ENCODE results near the gene GOLGA8M. TPM values are rescaled to one million over a fixed set of nuclear protein-coding genes. Genes with fewer than 3 reads are reported as not detected.
A peak's percentile ranks its signal among the peaks of the same experiment; 100 is the strongest.
"Not testable (repeated sequence)": the region's sequence is repeated elsewhere in the genome, so short reads cannot be mapped to it uniquely, and the experiment has no call there.

The GOLGA8M gene
- 1 to 10 TPM in 1 of 3 donors, under 1 TPM in 1, not detected in 1; 0.80 to 1.3 TPM for total RNA-seq
- long read RNA-seq, donor 1, result 0 reads
- long read RNA-seq, donor 2, result 0 reads

DNA sequence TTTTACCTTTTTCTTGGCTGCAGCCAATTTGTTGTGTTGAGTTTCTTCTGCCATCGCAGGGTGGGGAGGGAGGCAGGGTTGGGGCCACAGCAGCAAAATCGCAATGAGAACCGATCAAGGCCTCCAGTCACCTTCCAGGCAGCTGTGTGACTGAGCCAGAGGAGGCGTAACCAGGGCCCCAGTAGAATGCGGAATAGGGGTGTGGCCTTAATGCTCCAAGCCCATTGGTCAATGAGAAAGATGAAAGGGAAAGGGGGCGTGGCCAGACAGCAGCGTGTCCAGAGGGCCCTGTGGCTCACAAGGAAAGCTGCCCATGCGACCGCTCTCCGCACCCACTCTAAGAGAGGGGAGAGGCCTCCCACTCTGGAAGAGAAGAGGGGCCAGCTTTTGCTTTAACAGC lies at the start of gene GOLGA8M:
Gene GOLGA8M, minus strand, starts transcription at position 152 of the 400 bp plus-strand sequence. Its CDS starts 98 bp downstream, at position 54.
- intact Hi-C loops (cut with DNase I, micrococcal nuclease); DNase-seq: not testable (repeated sequence)

GRCh38 chr15:28742890-28743289 lies 30.7 kb upstream of the GOLGA8M start:
- DNase-seq; H3K4me1 ChIP-seq (ENCODE audit: low read depth); H3K36me3 ChIP-seq (ENCODE audit: low read depth); intact Hi-C loops (cut with DNase I, micrococcal nuclease); ATAC-seq; H3K9me3 ChIP-seq; H3K4me3 ChIP-seq: not testable (repeated sequence)

More for the DNA sequence above, at the start of gene GOLGA8M:
- H3K4me1 ChIP-seq (ENCODE audit: low read depth); H3K36me3 ChIP-seq (ENCODE audit: low read depth); H3K4me3 ChIP-seq; ATAC-seq; H3K9me3 ChIP-seq: not testable (repeated sequence)

- H3K36me3 ChIP-seq (ENCODE audit: low read depth); H3K4me1 ChIP-seq (ENCODE audit: low read depth); intact Hi-C loops (cut with DNase I, micrococcal nuclease); H3K4me3 ChIP-seq; DNase-seq; ATAC-seq; H3K9me3 ChIP-seq: not testable (repeated sequence)
These were observed 26.5 kb upstream of the GOLGA8M start for GRCh38 chr15:28738590-28739292.

DNA sequence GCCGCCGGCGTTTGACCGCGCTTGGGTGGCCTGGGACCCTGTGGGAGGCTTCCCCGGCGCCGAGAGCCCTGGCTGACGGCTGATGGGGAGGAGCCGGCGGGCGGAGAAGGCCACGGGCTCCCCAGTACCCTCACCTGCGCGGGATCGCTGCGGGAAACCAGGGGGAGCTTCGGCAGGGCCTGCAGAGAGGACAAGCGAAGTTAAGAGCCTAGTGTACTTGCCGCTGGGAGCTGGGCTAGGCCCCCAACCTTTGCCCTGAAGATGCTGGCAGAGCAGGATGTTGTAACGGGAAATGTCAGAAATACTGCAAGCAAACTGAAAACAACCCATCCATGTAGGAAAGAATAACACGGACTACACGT lies 26.0 kb upstream of the GOLGA8M start:
- H3K36me3 ChIP-seq (ENCODE audit: low read depth); intact Hi-C loops (cut with DNase I, micrococcal nuclease); H3K4me1 ChIP-seq (ENCODE audit: low read depth); H3K9me3 ChIP-seq; H3K4me3 ChIP-seq; DNase-seq: not testable (repeated sequence)
- ATAC-seq, result peak; percentile 51

DNA sequence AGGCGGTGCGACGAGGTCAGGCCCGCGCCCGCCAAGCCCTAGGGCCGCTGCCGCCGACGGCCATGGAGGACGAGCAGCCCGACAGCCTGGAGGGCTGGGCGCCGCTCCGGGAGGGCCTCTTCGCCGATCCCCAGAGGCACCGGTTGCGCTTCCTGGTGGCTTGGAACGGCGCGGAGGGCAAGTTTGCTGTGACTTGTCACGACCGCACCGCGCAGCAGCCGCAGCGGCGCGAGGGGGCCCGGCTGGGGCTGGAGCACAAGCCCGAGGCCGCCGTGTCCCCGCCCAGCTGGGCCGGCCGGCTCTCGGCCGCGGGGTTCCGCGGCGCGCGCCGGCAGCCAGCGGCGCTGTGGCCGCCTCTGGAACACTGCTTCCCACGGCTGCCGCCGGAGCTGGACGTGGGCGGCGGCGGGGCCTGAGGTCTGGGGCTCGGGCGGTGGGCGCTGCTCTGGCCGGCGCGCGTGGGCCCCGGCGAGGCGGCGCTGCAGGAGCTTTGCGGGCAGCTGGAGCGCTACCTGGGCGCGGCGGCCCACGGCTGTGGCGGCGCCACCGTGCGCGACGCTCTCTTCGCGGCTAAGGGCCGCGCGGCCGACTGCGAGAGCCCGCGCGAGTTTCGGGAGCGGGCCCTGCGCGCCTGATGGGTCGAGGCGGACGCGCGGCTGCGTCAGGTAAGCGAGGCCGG lies 25.4 kb upstream of the GOLGA8M start:
- intact Hi-C loops (cut with DNase I, micrococcal nuclease); H3K4me3 ChIP-seq; H3K4me1 ChIP-seq (ENCODE audit: low read depth); H3K36me3 ChIP-seq (ENCODE audit: low read depth); H3K9me3 ChIP-seq: not testable (repeated sequence)
- peak; percentile 7 to 45 (median 41) for DNase-seq
- peak; percentile 87 for ATAC-seq

- H3K36me3 ChIP-seq (ENCODE audit: low read depth); H3K4me1 ChIP-seq (ENCODE audit: low read depth); intact Hi-C loops (cut with DNase I, micrococcal nuclease); H3K9me3 ChIP-seq; ATAC-seq; DNase-seq; H3K4me3 ChIP-seq: not testable (repeated sequence)
These were observed 15.8 kb upstream of the GOLGA8M start for GRCh38 chr15:28728061-28728460.

- intact Hi-C loops (cut with DNase I, micrococcal nuclease); H3K4me3 ChIP-seq; DNase-seq; H3K4me1 ChIP-seq (ENCODE audit: low read depth); H3K9me3 ChIP-seq; H3K36me3 ChIP-seq (ENCODE audit: low read depth); ATAC-seq: not testable (repeated sequence)
These were observed 14.8 kb upstream of the GOLGA8M start for GRCh38 chr15:28727026-28727425.

GRCh38 chr15:28726102-28726501 lies 13.9 kb upstream of the GOLGA8M start:
- DNase-seq, result no peak
- Histone ChIP-seq H3K4me1 (ENCODE audit: low read depth) (no peaks in the 10 kb centered on the region), H3K4me3 (no peak overlapping the region), H3K36me3 (ENCODE audit: low read depth) (no peaks in the 10 kb centered on the region), H3K9me3 (no peaks in the 10 kb centered on the region)
- ATAC-seq, result no peak
- TF ChIP-seq CTCF (IDR thresholded peaks at IDR 0.05), result no peak
- intact Hi-C loops (cut with DNase I, micrococcal nuclease), result no loop called here

GRCh38 chr15:28725556-28725955 lies 13.3 kb upstream of the GOLGA8M start:
- H3K4me3 ChIP-seq, result no peak overlapping the region
- no peak for DNase-seq
- ATAC-seq, result no peak
- H3K36me3 ChIP-seq (ENCODE audit: low read depth), result no peaks in the 10 kb centered on the region
- no peaks in the 10 kb centered on the region for H3K9me3 ChIP-seq
- intact Hi-C loops (cut with DNase I, micrococcal nuclease), result no loop called here
- TF ChIP-seq CTCF (IDR thresholded peaks at IDR 0.05), result no peak
- no peaks in the 10 kb centered on the region for H3K4me1 ChIP-seq (ENCODE audit: low read depth)

GRCh38 chr15:28723986-28724385 lies 11.8 kb upstream of the GOLGA8M start:
- ATAC-seq; H3K4me1 ChIP-seq (ENCODE audit: low read depth); H3K36me3 ChIP-seq (ENCODE audit: low read depth); intact Hi-C loops (cut with DNase I, micrococcal nuclease); H3K9me3 ChIP-seq; H3K4me3 ChIP-seq; DNase-seq: not testable (repeated sequence)

GRCh38 chr15:28719626-28720025 lies 7.4 kb upstream of the GOLGA8M start:
- intact Hi-C loops (cut with DNase I, micrococcal nuclease); H3K36me3 ChIP-seq (ENCODE audit: low read depth); H3K4me1 ChIP-seq (ENCODE audit: low read depth); H3K9me3 ChIP-seq; H3K4me3 ChIP-seq; DNase-seq; ATAC-seq: not testable (repeated sequence)

DNA sequence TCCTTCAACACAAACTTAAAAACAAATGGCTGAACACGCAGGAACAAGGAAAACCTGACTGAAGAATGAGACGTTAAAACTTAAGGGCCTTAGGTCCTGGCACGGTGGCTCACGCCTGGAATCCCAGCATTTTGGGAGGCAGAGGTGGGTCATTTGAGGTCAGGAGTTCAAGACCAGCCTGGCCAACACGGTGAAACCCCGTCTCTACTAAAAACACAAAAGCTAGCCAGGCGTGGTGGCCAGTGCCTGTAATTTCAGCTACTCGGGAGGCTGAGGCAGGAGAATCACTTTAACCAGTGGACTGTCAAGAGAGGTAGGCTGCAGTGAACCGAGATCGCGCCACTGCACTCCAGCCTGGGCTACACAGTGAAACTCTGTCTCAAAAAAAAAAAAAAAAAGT lies 6.4 kb upstream of the GOLGA8M start:
- H3K4me1 ChIP-seq (ENCODE audit: low read depth); DNase-seq; intact Hi-C loops (cut with DNase I, micrococcal nuclease); H3K9me3 ChIP-seq; H3K4me3 ChIP-seq; ATAC-seq; H3K36me3 ChIP-seq (ENCODE audit: low read depth): not testable (repeated sequence)
